HL-60 (cell line): ENCODE measurements around the gene C13orf42.

ENCODE experiments used
- DNase-seq, 2 experiments: peaks; one replicate each; pipeline ENCODE4 v3.0.0-alpha.2; 2010 to 2020; ENCODE audit warnings: low read depth in 1 of 2, low spot score in 1 of 2
- H3K27ac ChIP-seq: fragments of 250-450 bp; sonication (Bioruptor Pico); replicated peaks from 2 replicates; pipeline ENCODE4 v1.5.1; 2020; ENCODE audit warnings: mild to moderate bottlenecking, moderate library complexity
- H3K27me3 ChIP-seq: fragments of 250-450 bp; sonication (Bioruptor Pico); 2 replicates; pipeline ENCODE4 v1.5.1; 2021; ENCODE audit warnings: mild to moderate bottlenecking, moderate library complexity; ENCODE audit not compliant: insufficient read depth, poor library complexity, severe bottlenecking
- H3K4me3 ChIP-seq: replicated peaks from 2 replicates; pipeline ENCODE4 v1.5.1; 2011; ENCODE audit warnings: mild to moderate bottlenecking, control low read depth, low read length; ENCODE audit not compliant: insufficient read depth
- GABPA ChIP-seq: IDR thresholded peaks from 2 replicates; pipeline ENCODE4 v1.6.1; 2012; ENCODE audit warnings: low read depth
- POLR2AphosphoS5 ChIP-seq: IDR thresholded peaks from 2 replicates; pipeline ENCODE4 v1.6.1; 2012; ENCODE audit warnings: low read depth
- SPI1 ChIP-seq: IDR thresholded peaks from 2 replicates; pipeline ENCODE4 v1.6.1; 2012; ENCODE audit warnings: low read depth, mild to moderate bottlenecking, borderline replicate concordance
- TF ChIP-seq, protein P1 (sequence below): IDR thresholded peaks from one replicate; pipeline ENCODE4 v1.5.1; 2011; ENCODE audit warnings: low read length, control low read depth, inconsistent platforms; ENCODE audit not compliant: insufficient read depth
- TF ChIP-seq, protein P2 (sequence below): IDR thresholded peaks from 2 replicates; pipeline ENCODE4 v1.6.1; 2012; ENCODE audit warnings: low read depth; ENCODE audit not compliant: insufficient replicate concordance

C13orf42 gene

DNA sequence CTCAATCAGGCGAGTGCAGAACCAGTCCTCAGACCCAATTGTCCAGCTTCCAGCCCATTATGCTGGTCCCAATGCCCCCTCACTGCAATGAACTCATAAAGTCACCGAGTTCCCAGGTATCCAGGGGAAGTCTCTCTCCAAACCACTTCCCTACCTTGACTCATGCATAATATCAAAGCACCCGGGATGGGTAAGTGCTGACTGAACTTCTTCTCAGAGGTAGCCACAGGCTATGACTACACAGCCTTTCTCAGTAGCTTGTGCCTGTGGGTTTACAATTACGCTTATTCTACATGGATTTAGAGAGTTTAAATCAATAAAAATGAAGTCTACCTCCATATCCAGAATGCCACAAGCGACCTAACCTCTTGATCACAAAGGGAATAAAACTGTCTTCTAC lies 1.7 kb upstream of the C13orf42 start:
- no peak for DNase-seq
- TF ChIP-seq, protein P1, sequence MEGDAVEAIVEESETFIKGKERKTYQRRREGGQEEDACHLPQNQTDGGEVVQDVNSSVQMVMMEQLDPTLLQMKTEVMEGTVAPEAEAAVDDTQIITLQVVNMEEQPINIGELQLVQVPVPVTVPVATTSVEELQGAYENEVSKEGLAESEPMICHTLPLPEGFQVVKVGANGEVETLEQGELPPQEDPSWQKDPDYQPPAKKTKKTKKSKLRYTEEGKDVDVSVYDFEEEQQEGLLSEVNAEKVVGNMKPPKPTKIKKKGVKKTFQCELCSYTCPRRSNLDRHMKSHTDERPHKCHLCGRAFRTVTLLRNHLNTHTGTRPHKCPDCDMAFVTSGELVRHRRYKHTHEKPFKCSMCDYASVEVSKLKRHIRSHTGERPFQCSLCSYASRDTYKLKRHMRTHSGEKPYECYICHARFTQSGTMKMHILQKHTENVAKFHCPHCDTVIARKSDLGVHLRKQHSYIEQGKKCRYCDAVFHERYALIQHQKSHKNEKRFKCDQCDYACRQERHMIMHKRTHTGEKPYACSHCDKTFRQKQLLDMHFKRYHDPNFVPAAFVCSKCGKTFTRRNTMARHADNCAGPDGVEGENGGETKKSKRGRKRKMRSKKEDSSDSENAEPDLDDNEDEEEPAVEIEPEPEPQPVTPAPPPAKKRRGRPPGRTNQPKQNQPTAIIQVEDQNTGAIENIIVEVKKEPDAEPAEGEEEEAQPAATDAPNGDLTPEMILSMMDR, result no peak
- TF ChIP-seq, protein P2, sequence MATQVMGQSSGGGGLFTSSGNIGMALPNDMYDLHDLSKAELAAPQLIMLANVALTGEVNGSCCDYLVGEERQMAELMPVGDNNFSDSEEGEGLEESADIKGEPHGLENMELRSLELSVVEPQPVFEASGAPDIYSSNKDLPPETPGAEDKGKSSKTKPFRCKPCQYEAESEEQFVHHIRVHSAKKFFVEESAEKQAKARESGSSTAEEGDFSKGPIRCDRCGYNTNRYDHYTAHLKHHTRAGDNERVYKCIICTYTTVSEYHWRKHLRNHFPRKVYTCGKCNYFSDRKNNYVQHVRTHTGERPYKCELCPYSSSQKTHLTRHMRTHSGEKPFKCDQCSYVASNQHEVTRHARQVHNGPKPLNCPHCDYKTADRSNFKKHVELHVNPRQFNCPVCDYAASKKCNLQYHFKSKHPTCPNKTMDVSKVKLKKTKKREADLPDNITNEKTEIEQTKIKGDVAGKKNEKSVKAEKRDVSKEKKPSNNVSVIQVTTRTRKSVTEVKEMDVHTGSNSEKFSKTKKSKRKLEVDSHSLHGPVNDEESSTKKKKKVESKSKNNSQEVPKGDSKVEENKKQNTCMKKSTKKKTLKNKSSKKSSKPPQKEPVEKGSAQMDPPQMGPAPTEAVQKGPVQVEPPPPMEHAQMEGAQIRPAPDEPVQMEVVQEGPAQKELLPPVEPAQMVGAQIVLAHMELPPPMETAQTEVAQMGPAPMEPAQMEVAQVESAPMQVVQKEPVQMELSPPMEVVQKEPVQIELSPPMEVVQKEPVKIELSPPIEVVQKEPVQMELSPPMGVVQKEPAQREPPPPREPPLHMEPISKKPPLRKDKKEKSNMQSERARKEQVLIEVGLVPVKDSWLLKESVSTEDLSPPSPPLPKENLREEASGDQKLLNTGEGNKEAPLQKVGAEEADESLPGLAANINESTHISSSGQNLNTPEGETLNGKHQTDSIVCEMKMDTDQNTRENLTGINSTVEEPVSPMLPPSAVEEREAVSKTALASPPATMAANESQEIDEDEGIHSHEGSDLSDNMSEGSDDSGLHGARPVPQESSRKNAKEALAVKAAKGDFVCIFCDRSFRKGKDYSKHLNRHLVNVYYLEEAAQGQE, result no peak
- no peak for TF ChIP-seq GABPA
- no peak for TF ChIP-seq SPI1
- no peak for TF ChIP-seq POLR2AphosphoS5
- Histone ChIP-seq H3K27ac (no peak overlapping the region), H3K27me3 (no peaks in the 10 kb centered on the region), H3K4me3 (no peak overlapping the region)

DNA sequence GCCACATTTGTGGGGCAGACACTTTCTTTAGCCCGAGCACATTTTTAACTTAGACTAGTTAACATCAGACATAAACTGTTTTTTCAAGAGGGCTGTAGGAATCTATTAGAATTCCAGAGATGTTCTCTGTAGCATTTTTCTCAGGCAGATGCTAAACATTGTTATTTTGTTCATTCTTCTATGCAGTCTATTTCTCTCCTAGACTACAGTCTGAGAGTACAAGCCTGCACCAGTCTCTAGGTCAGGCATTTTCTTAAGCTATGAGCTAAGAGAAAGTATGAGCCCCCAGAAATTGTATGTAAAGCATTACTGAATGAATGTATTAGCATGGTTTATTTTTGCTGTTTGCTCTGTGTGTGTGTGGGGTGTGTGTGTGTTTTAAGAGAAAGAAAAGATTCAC lies 923 bp upstream of the C13orf42 start:
- TF ChIP-seq POLR2AphosphoS5 (no peak), GABPA (no peak), SPI1 (no peak)
- TF ChIP-seq, protein P2, result no peak
- TF ChIP-seq, protein P1, result no peak
- Histone ChIP-seq H3K4me3 (no peak overlapping the region), H3K27me3 (no peaks in the 10 kb centered on the region), H3K27ac (no peak overlapping the region)
- DNase-seq, result no peak

DNA sequence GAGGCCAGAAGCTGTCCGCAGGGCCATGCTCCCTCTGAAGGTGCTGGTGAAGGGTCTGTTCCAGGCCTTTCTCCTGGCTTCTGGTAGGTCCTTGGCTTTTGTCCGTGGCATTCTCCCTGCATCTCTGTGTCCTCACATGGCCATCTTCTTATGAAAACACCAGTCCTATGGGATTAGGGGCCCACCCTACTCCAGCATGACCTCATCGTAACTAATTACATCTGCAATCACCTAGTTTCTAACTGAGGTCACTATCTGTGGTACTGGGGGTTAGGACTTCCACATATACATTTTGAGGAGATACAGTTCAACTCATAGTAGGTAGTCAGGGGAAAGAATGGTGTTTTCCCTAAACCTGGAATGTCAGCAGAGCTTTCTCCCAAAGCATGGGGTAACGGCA lies 3.1 kb downstream of the C13orf42 start:
- Histone ChIP-seq H3K27me3 (no peaks in the 10 kb centered on the region), H3K27ac (no peak overlapping the region), H3K4me3 (no peak overlapping the region)
- TF ChIP-seq, protein P1, result no peak
- TF ChIP-seq, protein P2, result no peak
- no peak for TF ChIP-seq GABPA
- no peak for TF ChIP-seq SPI1
- no peak for TF ChIP-seq POLR2AphosphoS5
- no peak for DNase-seq
